ENCODE results near the gene PROK2. TPM values are rescaled to one million over a fixed set of nuclear protein-coding genes. Genes with fewer than 3 reads are reported as not detected.

Gene PROK2
- polyA plus RNA-seq (2013, experiment 1 of 2; ENCODE audit: insufficient read length) = not detected
- not detected for polyA plus RNA-seq (2013, experiment 2 of 2; ENCODE audit: insufficient read length)

- DNase-seq = no peak
Measured at GRCh38 chr3:71784914-71785531, at the start of gene PROK2. PROK2 (minus strand) TSS chr3:71785148; CDS start chr3:71785052, 96 bp downstream.

GRCh38 chr3:71831599-71831998, 46.7 kb upstream of the PROK2 start:
- DNase-seq = no peak

- DNase-seq = no peak
Measured at GRCh38 chr3:71825551-71826283, 40.8 kb upstream of the PROK2 start.

- DNase-seq = no peak
Measured at GRCh38 chr3:71821116-71821515, 36.2 kb upstream of the PROK2 start.

GRCh38 chr3:71817262-71817661, 32.3 kb upstream of the PROK2 start:
- DNase-seq = no peak

- no peak for DNase-seq
Measured at GRCh38 chr3:71816767-71817156, 31.8 kb upstream of the PROK2 start.

- DNase-seq = no peak
Measured at GRCh38 chr3:71815340-71816067, 30.6 kb upstream of the PROK2 start.

GRCh38 chr3:71813704-71814103, 28.8 kb upstream of the PROK2 start:
- no peak for DNase-seq

GRCh38 chr3:71813073-71813472, 28.1 kb upstream of the PROK2 start:
- no peak for DNase-seq

- no peak for DNase-seq
Measured at GRCh38 chr3:71810056-71810455, 25.1 kb upstream of the PROK2 start.

GRCh38 chr3:71809321-71810026, 24.5 kb upstream of the PROK2 start:
- no peak for DNase-seq

GRCh38 chr3:71806736-71807135, 21.8 kb upstream of the PROK2 start:
- DNase-seq = no peak

- DNase-seq = no peak
Measured at GRCh38 chr3:71805691-71806090, 20.7 kb upstream of the PROK2 start.

GRCh38 chr3:71805199-71805598, 20.3 kb upstream of the PROK2 start:
- DNase-seq = no peak

GRCh38 chr3:71803248-71803647, 18.3 kb upstream of the PROK2 start:
- DNase-seq = no peak

- DNase-seq = no peak
Measured at GRCh38 chr3:71801986-71802385, 17.0 kb upstream of the PROK2 start.

- DNase-seq = no peak
Measured at GRCh38 chr3:71800023-71800422, 15.1 kb upstream of the PROK2 start.

- no peak for DNase-seq
Measured at GRCh38 chr3:71797455-71797854, 12.5 kb upstream of the PROK2 start.

- no peak for DNase-seq
Measured at GRCh38 chr3:71796290-71796689, 11.3 kb upstream of the PROK2 start.

- no peak for DNase-seq
Measured at GRCh38 chr3:71791634-71792033, 6.7 kb upstream of the PROK2 start.

GRCh38 chr3:71789922-71790321, 5.0 kb upstream of the PROK2 start:
- no peak for DNase-seq

GRCh38 chr3:71787851-71788405, 3.0 kb upstream of the PROK2 start:
- no peak for DNase-seq

- DNase-seq = no peak
Measured at GRCh38 chr3:71786551-71786950, 1.6 kb upstream of the PROK2 start.
